Naive thymus-derived CD4-positive, alpha-beta T cell (primary cell): ENCODE data around the gene LPP. TPM values are rescaled to one million over a fixed set of nuclear protein-coding genes. Genes with fewer than 3 reads are reported as not detected.
"Not testable (repeated sequence)": the region's sequence is repeated elsewhere in the genome, so short reads cannot be mapped to it uniquely, and the experiment has no call there.

ENCODE experiments used
- ATAC-seq: fragments of 150-1000 bp; cut with Tn5 transposase; 2 replicates; pipeline ENCODE4 v1.10.0; 2021; ENCODE audit warnings: mild to moderate bottlenecking, moderate library complexity
- CTCF ChIA-PET: fragments of 350-600 bp; sonication (Branson Sonifier 250); formaldehyde crosslinking; loops from one replicate; lab custom pipeline; 2021; ENCODE audit warnings: antibody characterized with exemption; lab: Charles Lee
- POLR2A ChIA-PET: fragments of 350-600 bp; sonication (Branson Sonifier 250); formaldehyde crosslinking; loops from one replicate; lab custom pipeline; 2021; ENCODE audit warnings: antibody characterized with exemption, inconsistent platforms; lab: Charles Lee
- DNase-seq, 9 donors: peaks; one replicate each; pipeline versions ENCODE4 v3.0.0 to v3.0.0-alpha.2; 2020 to 2022; ENCODE audit warnings: mixed read lengths in 1 of 9
- H3K27ac ChIP-seq: one replicate; pipeline ENCODE4 v1.7.0; 2013; ENCODE audit warnings: mild to moderate bottlenecking, low read depth, low read length, moderate library complexity
- H3K27me3 ChIP-seq, 2 donors: one replicate each; pipeline ENCODE4 v1.7.0; 2013; ENCODE audit warnings: low read length in 2 of 2, mild to moderate bottlenecking in 2 of 2, moderate library complexity in 2 of 2; ENCODE audit not compliant: control insufficient read depth in 2 of 2, insufficient read depth in 2 of 2
- H3K36me3 ChIP-seq, 3 experiments: 1 replicate in 2 of 3; 2 replicates in 1 of 3; pipeline ENCODE4 v1.7.0; 2013; ENCODE audit warnings: low read length in 3 of 3, mild to moderate bottlenecking in 3 of 3, moderate library complexity in 1 of 3; ENCODE audit not compliant: insufficient read depth in 3 of 3, control insufficient read depth in 2 of 3
- H3K4me1 ChIP-seq, 2 donors: one replicate each; pipeline ENCODE4 v1.7.0; 2013; ENCODE audit warnings: low read length in 2 of 2, mild to moderate bottlenecking in 2 of 2, moderate library complexity in 1 of 2; ENCODE audit not compliant: control insufficient read depth in 2 of 2, insufficient read depth in 2 of 2
- H3K4me3 ChIP-seq: 2 replicates; pipeline ENCODE4 v1.7.0; 2013; ENCODE audit warnings: mild to moderate bottlenecking, low read length
- H3K9me3 ChIP-seq, 3 experiments: 1 replicate in 2 of 3; 2 replicates in 1 of 3; pipeline ENCODE4 v1.7.0; 2013; ENCODE audit warnings: low read length in 3 of 3; ENCODE audit not compliant: control insufficient read depth in 2 of 3
- H3K27ac Mint-ChIP-seq, 9 donors: one replicate each; pipeline ENCODE4 v1.8.0; 2020 to 2022; ENCODE audit warnings: mixed read lengths in 9 of 9, mild to moderate bottlenecking in 8 of 9, moderate library complexity in 5 of 9, inconsistent platforms in 2 of 9
- H3K27me3 Mint-ChIP-seq, 5 donors: one replicate each; pipeline ENCODE4 v1.8.0; 2021 to 2022; ENCODE audit warnings: mixed read lengths in 5 of 5, mild to moderate bottlenecking in 1 of 5
- H3K36me3 Mint-ChIP-seq, 5 donors: one replicate each; pipeline ENCODE4 v1.8.0; 2020 to 2022; ENCODE audit warnings: mixed read lengths in 5 of 5, mild to moderate bottlenecking in 3 of 5, inconsistent platforms in 1 of 5
- H3K4me1 Mint-ChIP-seq, 7 donors: one replicate each; pipeline ENCODE4 v1.8.0; 2020 to 2022; ENCODE audit warnings: mixed read lengths in 7 of 7, mild to moderate bottlenecking in 3 of 7, inconsistent platforms in 1 of 7
- H3K4me3 Mint-ChIP-seq, 10 donors: one replicate each; pipeline ENCODE4 v1.8.0; 2020 to 2022; ENCODE audit warnings: mild to moderate bottlenecking in 10 of 10, mixed read lengths in 10 of 10, moderate library complexity in 6 of 10, inconsistent platforms in 2 of 10
- H3K9me3 Mint-ChIP-seq, 11 donors: one replicate each; pipeline ENCODE4 v1.8.0; 2020 to 2022; ENCODE audit warnings: mixed read lengths in 11 of 11, mild to moderate bottlenecking in 4 of 11, inconsistent platforms in 1 of 11, moderate library complexity in 1 of 11
- intact Hi-C, 2 donors: fragments of 100-400 bp; cut with micrococcal nuclease; formaldehyde crosslinking; loops; one replicate each; pipeline ENCODE4 v1.15.1; 2023
- polyA plus RNA-seq, 2 donors: library from polyadenylated mRNA; unstranded; fragments of 300-500 nt; fragmentation: Illumina TruSeq; gene quantifications; one replicate each; pipeline ENCODE4 v1.2.3, GENCODE V29; 2021
- total RNA-seq, 6 experiments: library from RNA in 5 of 6; stranded (reverse) in 5 of 6; gene quantifications; 1 replicate in 5 of 6; 2 replicates in 1 of 6; pipeline ENCODE4 v1.2.3 and lab custom pipeline; 2021 to 2026

The LPP gene
- total and polyA plus RNA-seq, 7 experiments from 2014 or later, result 10.3 to 95.2 (median 19.5) TPM

DNA sequence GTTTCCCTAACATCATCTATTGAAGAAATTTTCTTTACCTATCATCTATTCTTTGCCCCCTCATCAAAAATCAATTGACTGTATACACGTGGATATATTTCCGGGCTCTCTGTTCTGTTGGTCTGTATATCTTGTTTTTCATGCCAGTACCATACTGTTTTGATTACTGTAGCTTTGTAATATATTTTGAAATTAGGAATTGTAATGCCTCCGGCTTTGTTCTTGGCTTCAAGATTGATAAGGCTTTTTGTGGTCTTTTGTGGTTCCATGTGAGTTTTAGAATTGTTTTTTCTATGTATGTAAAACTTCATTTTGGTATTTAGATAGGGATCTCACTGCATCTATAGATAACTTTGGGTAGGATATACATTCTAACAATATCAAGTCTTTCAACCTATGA, 454.4 kb downstream of the LPP start:
- H3K4me1 ChIP-seq, result no peaks in the 10 kb centered on the region
- Mint-ChIP-seq H3K27ac (no peak overlapping the region), H3K4me3 (no peak overlapping the region), H3K9me3 (peaks cover 0 to 12% (median 7%) of the 10 kb centered on the region in 11 donors), H3K36me3 (peaks cover 14 to 47% (median 36%) of the 10 kb centered on the region in 5 donors), H3K27me3 (no peaks in the 10 kb centered on the region), H3K4me1 (peaks cover 0 to 9% (median 0%) of the 10 kb centered on the region in 7 donors)
- DNase-seq (no peak), ATAC-seq (no peak)
- H3K9me3 ChIP-seq, result no peaks in the 10 kb centered on the region
- H3K36me3 ChIP-seq, result peaks cover 0 to 12% (median 0%) of the 10 kb centered on the region in 3 experiments
- no peak overlapping the region for H3K4me3 ChIP-seq
- H3K27ac ChIP-seq, result no peak overlapping the region
- ChIA-PET POLR2A (no interaction called here), CTCF (no interaction called here)
- H3K27me3 ChIP-seq, result no peaks in the 10 kb centered on the region
- intact Hi-C loops, result no loop called here

DNA sequence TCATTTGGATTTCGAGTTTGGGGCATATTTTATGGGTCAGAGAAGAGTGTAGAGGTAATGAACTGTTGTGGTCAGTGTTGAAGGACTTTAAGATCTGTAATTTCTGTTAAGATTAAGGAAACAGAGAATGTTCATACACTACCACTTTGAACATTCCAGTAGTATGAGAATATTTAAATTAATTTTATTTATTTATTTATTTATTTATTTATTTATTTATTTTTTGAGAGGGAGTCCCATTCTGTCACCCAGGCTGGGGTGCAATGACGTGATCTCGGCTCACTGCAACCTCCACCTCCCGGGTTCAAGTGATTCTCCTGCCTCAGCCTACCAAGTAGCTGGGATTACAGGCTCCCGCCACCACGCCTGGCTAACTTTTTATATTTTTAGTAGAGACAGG, 459.8 kb downstream of the LPP start:
- H3K9me3 Mint-ChIP-seq, DNase-seq, POLR2A ChIA-PET, H3K4me3 ChIP-seq, H3K27ac ChIP-seq, H3K27me3 Mint-ChIP-seq, H3K4me1 Mint-ChIP-seq, H3K9me3 ChIP-seq, H3K27me3 ChIP-seq, ATAC-seq, H3K4me1 ChIP-seq, CTCF ChIA-PET, H3K27ac Mint-ChIP-seq, intact Hi-C loops, H3K4me3 Mint-ChIP-seq: not testable (repeated sequence)
- H3K36me3 Mint-ChIP-seq, result peaks cover 5 to 44% (median 27%) of the 10 kb centered on the region in 5 donors
- H3K36me3 ChIP-seq, result peaks cover 0 to 12% (median 0%) of the 10 kb centered on the region in 3 experiments

GRCh38 chr3:188617270-188617669, 463.3 kb downstream of the LPP start:
- POLR2A ChIA-PET, result no interaction called here
- Histone ChIP-seq H3K4me3 (no peak overlapping the region), H3K36me3 (no peaks in the 10 kb centered on the region), H3K4me1 (no peaks in the 10 kb centered on the region), H3K27ac (no peak overlapping the region), H3K27me3 (no peaks in the 10 kb centered on the region), H3K9me3 (no peaks in the 10 kb centered on the region)
- peaks cover 0 to 26% (median 11%) of the 10 kb centered on the region in 5 donors for H3K36me3 Mint-ChIP-seq
- CTCF ChIA-PET, result no interaction called here
- no peaks in the 10 kb centered on the region for H3K27me3 Mint-ChIP-seq
- no peak overlapping the region for H3K4me3 Mint-ChIP-seq
- DNase-seq (no peak), ATAC-seq (no peak)
- H3K9me3 Mint-ChIP-seq, result no peaks in the 10 kb centered on the region
- peaks cover 0 to 4% (median 0%) of the 10 kb centered on the region in 7 donors for H3K4me1 Mint-ChIP-seq
- intact Hi-C loops, result no loop called here
- H3K27ac Mint-ChIP-seq, result no peak overlapping the region

GRCh38 chr3:188617988-188618701, 464.2 kb downstream of the LPP start:
- no peaks in the 10 kb centered on the region for H3K36me3 ChIP-seq
- ATAC-seq, result no peak
- Mint-ChIP-seq H3K36me3 (peaks cover 0 to 29% (median 14%) of the 10 kb centered on the region in 5 donors), H3K27ac (no peak overlapping the region), H3K4me1 (peaks cover 0 to 2% (median 0%) of the 10 kb centered on the region in 7 donors), H3K9me3 (no peaks in the 10 kb centered on the region), H3K4me3 (no peak overlapping the region), H3K27me3 (no peaks in the 10 kb centered on the region)
- intact Hi-C loops, result no loop called here
- ChIA-PET POLR2A (no interaction called here), CTCF (no interaction called here)
- H3K4me1 ChIP-seq, result no peaks in the 10 kb centered on the region
- DNase-seq, result no peak
- no peaks in the 10 kb centered on the region for H3K9me3 ChIP-seq
- H3K4me3 ChIP-seq, result no peak overlapping the region
- no peaks in the 10 kb centered on the region for H3K27me3 ChIP-seq
- no peak overlapping the region for H3K27ac ChIP-seq

- no peak overlapping the region for H3K4me3 Mint-ChIP-seq
- H3K36me3 Mint-ChIP-seq, result peaks cover 0 to 22% (median 11%) of the 10 kb centered on the region in 5 donors
- peaks cover 0 to 6% (median 0%) of the 10 kb centered on the region in 7 donors for H3K4me1 Mint-ChIP-seq
- no peaks in the 10 kb centered on the region for H3K9me3 ChIP-seq
- H3K27ac Mint-ChIP-seq, result no peak overlapping the region
- no peaks in the 10 kb centered on the region for H3K36me3 ChIP-seq
- no peaks in the 10 kb centered on the region for H3K4me1 ChIP-seq
- ChIA-PET CTCF (no interaction called here), POLR2A (no interaction called here)
- H3K27ac ChIP-seq, result no peak overlapping the region
- DNase-seq (no peak), ATAC-seq (no peak)
- H3K9me3 Mint-ChIP-seq, result no peaks in the 10 kb centered on the region
- intact Hi-C loops, result loop anchor here in 1 of 2 donors (10.0 kb wide), 1 partner anchor 234 kb away; no protein-coding TSS in a partner anchor
- no peak overlapping the region for H3K4me3 ChIP-seq
- H3K27me3 Mint-ChIP-seq, result no peaks in the 10 kb centered on the region
- H3K27me3 ChIP-seq, result no peaks in the 10 kb centered on the region
These were observed 466.8 kb downstream of the LPP start for GRCh38 chr3:188620752-188621151.

- no peaks in the 10 kb centered on the region for H3K4me1 ChIP-seq
- ATAC-seq, result no peak
- no peak overlapping the region for H3K27ac ChIP-seq
- H3K36me3 ChIP-seq, result no peaks in the 10 kb centered on the region
- H3K9me3 ChIP-seq, result no peaks in the 10 kb centered on the region
- peaks cover 0 to 18% (median 0%) of the 10 kb centered on the region in 11 donors for H3K9me3 Mint-ChIP-seq
- peaks cover 7 to 28% (median 16%) of the 10 kb centered on the region in 5 donors for H3K36me3 Mint-ChIP-seq
- H3K4me3 Mint-ChIP-seq, result no peak overlapping the region
- ChIA-PET CTCF (no interaction called here), POLR2A (no interaction called here)
- DNase-seq, result no peak
- H3K4me1 Mint-ChIP-seq, result peaks cover 0 to 10% (median 0%) of the 10 kb centered on the region in 7 donors
- H3K27me3 ChIP-seq, result no peaks in the 10 kb centered on the region
- peak overlapping the region in 1 of 9 donors; percentile 38 for H3K27ac Mint-ChIP-seq
- no peaks in the 10 kb centered on the region for H3K27me3 Mint-ChIP-seq
- intact Hi-C loops, result loop anchor here in 1 of 2 donors (10.0 kb wide), 1 partner anchor 230 kb away; no protein-coding TSS in a partner anchor
- no peak overlapping the region for H3K4me3 ChIP-seq
These were observed 470.4 kb downstream of the LPP start for GRCh38 chr3:188624384-188624783.

- ATAC-seq (no peak), DNase-seq (no peak)
- intact Hi-C loops, result loop anchor here in 1 of 2 donors (10.0 kb wide), 1 partner anchor 230 kb away; no protein-coding TSS in a partner anchor
- H3K36me3 ChIP-seq, result no peaks in the 10 kb centered on the region
- H3K9me3 ChIP-seq, result no peaks in the 10 kb centered on the region
- ChIA-PET POLR2A (no interaction called here), CTCF (no interaction called here)
- Mint-ChIP-seq H3K4me1 (peaks cover 0 to 10% (median 0%) of the 10 kb centered on the region in 7 donors), H3K27me3 (no peaks in the 10 kb centered on the region), H3K9me3 (peaks cover 0 to 21% (median 0%) of the 10 kb centered on the region in 11 donors), H3K27ac (peak overlapping the region in 1 of 9 donors; percentile 38), H3K4me3 (no peak overlapping the region), H3K36me3 (peaks cover 7 to 28% (median 15%) of the 10 kb centered on the region in 5 donors)
- no peaks in the 10 kb centered on the region for H3K27me3 ChIP-seq
- no peak overlapping the region for H3K27ac ChIP-seq
- no peak overlapping the region for H3K4me3 ChIP-seq
- H3K4me1 ChIP-seq, result no peaks in the 10 kb centered on the region
These were observed 470.9 kb downstream of the LPP start for GRCh38 chr3:188624828-188625227.
